GM19395 (cell line): ENCODE data around the gene ADGRG3.

Experiments used
- ATAC-seq: cut with Tn5 transposase; IDR thresholded peaks from one replicate; pipeline ENCODE4 v1.9.1; 2021; ENCODE audit warnings: mild to moderate bottlenecking, moderate library complexity; ENCODE audit not compliant: unreplicated experiment

The ADGRG3 gene

GRCh38 chr16:57679767-57680482 lies 11.8 kb downstream of the ADGRG3 start:
- no peak for ATAC-seq

- ATAC-seq, result no peak
Measured at GRCh38 chr16:57680842-57681375, 12.8 kb downstream of the ADGRG3 start.

GRCh38 chr16:57681950-57682728 lies 14.0 kb downstream of the ADGRG3 start:
- ATAC-seq, result no peak

- no peak for ATAC-seq
Measured at GRCh38 chr16:57682809-57683635, 14.9 kb downstream of the ADGRG3 start.

- ATAC-seq, result no peak
Measured at GRCh38 chr16:57683636-57684545, 15.8 kb downstream of the ADGRG3 start.

GRCh38 chr16:57684626-57685358 lies 16.7 kb downstream of the ADGRG3 start:
- no peak for ATAC-seq

- ATAC-seq, result no peak
Measured at GRCh38 chr16:57685633-57686032, 17.5 kb downstream of the ADGRG3 start.

- ATAC-seq, result no peak
Measured at GRCh38 chr16:57686577-57686976, 18.5 kb downstream of the ADGRG3 start.

- no peak for ATAC-seq
Measured at GRCh38 chr16:57687363-57687929, 19.3 kb downstream of the ADGRG3 start.

- ATAC-seq, result no peak
Measured at GRCh38 chr16:57688487-57688986, 20.4 kb downstream of the ADGRG3 start.

GRCh38 chr16:57688987-57689761 lies 21.1 kb downstream of the ADGRG3 start:
- ATAC-seq, result no peak

GRCh38 chr16:57689762-57690558 lies 21.9 kb downstream of the ADGRG3 start:
- peak; percentile 82 for ATAC-seq

- ATAC-seq, result no peak
Measured at GRCh38 chr16:57690782-57691471, 22.8 kb downstream of the ADGRG3 start.

- ATAC-seq, result no peak
Measured at GRCh38 chr16:57692636-57693035, 24.5 kb downstream of the ADGRG3 start.

- no peak for ATAC-seq
Measured at GRCh38 chr16:57693550-57693949, 25.4 kb downstream of the ADGRG3 start.

GRCh38 chr16:57694231-57694724 lies 26.2 kb downstream of the ADGRG3 start:
- no peak for ATAC-seq
